AG10803 (cell line): Measurements from ENCODE around the gene FKTN.
A peak's percentile ranks its signal among the peaks of the same experiment; 100 is the strongest.

Experiments used
- DNase-seq: peaks from one replicate; pipeline ENCODE4 v3.0.0; 2010; ENCODE audit warnings: low read depth
- H3K4me3 ChIP-seq: 2 replicates; pipeline ENCODE4 v1.5.1; 2011; ENCODE audit warnings: mild to moderate bottlenecking, low read length, control low read depth
- TF ChIP-seq, protein P1 (sequence below): conservative IDR thresholded peaks from 2 replicates; pipeline ENCODE4 v1.5.1; 2011; ENCODE audit warnings: mild to moderate bottlenecking, low read length, control low read depth, inconsistent platforms

FKTN gene

DNA sequence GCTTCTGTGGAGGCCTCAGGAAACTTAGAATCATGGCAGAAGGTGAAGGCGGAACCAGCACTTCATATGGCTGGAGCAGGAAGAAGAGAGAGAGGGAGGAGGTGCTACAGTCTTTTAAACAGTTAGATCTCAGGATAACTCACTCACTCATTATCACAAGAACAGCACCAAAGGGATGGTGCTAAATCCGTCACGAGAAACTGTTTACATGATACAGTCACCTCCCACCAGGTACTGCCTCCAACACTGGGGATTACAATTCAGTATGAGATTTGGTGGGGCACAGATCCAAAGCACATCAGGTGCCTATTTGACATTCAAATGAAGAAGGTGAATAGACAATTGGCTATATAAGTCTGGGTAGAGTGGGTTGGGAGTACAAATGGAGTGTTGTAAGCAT is 35.2 kb downstream of the FKTN start:
- no peak for DNase-seq
- TF ChIP-seq, protein P1, sequence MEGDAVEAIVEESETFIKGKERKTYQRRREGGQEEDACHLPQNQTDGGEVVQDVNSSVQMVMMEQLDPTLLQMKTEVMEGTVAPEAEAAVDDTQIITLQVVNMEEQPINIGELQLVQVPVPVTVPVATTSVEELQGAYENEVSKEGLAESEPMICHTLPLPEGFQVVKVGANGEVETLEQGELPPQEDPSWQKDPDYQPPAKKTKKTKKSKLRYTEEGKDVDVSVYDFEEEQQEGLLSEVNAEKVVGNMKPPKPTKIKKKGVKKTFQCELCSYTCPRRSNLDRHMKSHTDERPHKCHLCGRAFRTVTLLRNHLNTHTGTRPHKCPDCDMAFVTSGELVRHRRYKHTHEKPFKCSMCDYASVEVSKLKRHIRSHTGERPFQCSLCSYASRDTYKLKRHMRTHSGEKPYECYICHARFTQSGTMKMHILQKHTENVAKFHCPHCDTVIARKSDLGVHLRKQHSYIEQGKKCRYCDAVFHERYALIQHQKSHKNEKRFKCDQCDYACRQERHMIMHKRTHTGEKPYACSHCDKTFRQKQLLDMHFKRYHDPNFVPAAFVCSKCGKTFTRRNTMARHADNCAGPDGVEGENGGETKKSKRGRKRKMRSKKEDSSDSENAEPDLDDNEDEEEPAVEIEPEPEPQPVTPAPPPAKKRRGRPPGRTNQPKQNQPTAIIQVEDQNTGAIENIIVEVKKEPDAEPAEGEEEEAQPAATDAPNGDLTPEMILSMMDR = no peak
- no peak overlapping the region for H3K4me3 ChIP-seq

DNA sequence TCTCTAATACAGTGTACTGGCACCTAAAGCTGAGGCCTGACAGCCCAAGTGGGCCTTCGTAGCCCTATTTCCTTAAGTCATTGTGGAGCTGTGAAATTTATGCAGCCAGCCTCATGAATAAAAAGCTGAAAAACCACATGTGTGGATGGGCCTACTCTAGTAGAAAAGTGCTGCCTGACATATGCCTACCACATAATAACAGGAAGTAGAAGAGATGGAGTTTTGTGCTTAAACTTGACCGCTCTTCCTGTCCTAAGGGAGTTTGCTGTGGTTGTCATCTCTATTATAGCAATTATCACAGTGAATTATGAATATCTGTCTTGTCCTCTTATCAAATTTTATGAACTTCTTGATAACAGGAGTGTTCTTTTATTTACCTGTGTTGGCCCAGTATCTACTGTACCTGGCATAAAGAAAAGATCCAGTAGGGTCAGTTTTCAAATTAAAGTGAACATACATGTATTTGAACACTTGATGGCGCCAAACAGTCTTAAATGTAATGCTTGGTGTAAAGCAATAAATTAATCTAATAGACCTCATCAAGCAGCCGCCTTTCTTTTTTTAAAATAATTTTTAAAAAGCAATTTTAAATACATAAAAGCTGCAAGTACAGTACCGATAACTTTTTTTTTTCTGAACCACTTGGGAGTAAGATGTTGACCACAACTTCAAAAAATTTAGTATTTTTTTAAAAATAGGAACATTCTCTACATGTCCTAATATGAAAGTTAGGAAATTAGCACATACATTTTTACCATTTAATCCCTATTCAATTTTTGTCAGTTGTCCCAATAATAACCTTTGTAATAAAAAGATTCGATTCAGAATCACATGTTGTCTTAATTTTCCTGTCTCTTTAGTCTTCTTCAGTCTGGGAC is 51.0 kb downstream of the FKTN start:
- TF ChIP-seq, protein P1 = peak; percentile 58
- H3K4me3 ChIP-seq = no peak overlapping the region
- peak; percentile 45 for DNase-seq

DNA sequence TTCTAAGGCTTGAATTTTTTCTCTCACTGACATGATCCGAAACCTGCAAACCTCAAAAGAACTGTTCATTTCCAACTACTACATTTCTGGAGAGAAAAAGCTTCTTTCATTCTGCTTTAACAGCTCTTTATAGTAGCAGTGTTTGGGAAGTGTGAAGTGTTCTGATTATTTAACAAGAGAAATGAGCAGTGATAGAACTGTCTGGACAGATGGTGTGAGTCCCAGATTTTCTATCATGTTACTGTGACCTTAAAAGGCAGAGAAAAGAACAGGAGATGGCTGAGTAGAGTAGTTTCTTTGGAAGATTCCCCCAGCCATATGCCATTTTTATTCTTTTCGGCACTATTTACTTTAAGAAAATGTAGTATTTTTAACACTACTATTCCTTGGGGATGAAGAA is 63.1 kb downstream of the FKTN start:
- DNase-seq = no peak
- TF ChIP-seq, protein P1 = no peak
- no peak overlapping the region for H3K4me3 ChIP-seq

DNA sequence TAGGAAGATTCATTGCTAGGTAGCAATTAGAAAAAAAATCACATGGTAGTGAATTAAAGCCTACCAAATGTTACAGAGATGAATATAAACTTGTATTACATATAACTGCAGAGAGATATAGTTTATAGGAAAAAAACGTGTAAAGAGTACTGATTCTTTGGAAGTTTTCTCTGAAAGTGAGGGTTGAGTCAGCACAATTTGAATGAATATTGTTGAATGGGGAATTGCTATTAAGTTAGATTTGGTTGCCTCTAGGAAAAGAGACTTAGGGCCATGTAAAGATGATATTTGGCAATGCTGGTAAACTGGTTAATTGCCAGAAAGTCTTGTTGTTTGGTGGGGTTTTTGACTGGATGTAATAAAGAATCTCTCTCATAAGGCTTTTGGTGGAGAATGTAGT is 67.2 kb downstream of the FKTN start:
- TF ChIP-seq, protein P1 = no peak
- no peak overlapping the region for H3K4me3 ChIP-seq

DNA sequence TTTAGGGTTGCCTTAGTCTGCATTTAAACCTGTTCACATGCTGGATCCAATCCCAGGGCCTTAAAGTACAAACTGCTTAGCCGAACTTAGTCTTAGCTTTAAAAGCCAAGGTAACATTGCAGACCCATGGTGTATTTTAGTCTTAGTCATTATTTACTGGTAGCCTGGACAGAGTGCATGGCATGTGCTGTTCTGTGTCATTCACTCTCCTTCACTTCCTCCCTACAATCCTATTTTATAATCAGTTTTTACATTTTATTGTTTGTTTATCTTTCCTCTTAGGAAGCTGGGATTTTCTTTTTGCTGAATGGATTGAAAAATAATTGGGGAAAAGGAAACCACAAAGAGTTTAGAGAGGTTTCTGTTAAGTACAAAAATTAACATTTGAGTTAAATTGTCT is 74.9 kb downstream of the FKTN start:
- DNase-seq = no peak
- TF ChIP-seq, protein P1 = no peak
- H3K4me3 ChIP-seq = no peak overlapping the region

More for the DNA sequence above, 67.2 kb downstream of the FKTN start:
- no peak for DNase-seq

DNA sequence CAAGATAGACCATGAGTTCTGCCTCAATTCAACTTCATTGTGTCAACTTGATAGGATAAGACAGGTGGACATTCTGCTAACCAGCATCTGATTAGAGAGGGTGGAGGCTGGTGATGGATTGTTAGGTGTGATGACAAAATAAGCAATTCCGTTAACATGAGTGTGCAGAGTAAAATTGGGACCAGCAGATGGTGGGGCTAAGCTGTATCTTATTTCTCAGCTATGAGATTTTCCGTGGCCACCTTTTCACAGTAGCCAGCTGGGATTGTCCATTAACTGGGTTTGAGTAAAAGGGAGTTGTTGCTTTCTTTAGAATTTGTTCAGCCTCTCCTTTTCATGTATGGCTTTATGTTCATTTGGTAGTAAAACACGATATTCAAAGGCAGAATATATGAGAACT is 75.5 kb downstream of the FKTN start:
- no peak for DNase-seq
- H3K4me3 ChIP-seq = no peak overlapping the region
- TF ChIP-seq, protein P1 = no peak

DNA sequence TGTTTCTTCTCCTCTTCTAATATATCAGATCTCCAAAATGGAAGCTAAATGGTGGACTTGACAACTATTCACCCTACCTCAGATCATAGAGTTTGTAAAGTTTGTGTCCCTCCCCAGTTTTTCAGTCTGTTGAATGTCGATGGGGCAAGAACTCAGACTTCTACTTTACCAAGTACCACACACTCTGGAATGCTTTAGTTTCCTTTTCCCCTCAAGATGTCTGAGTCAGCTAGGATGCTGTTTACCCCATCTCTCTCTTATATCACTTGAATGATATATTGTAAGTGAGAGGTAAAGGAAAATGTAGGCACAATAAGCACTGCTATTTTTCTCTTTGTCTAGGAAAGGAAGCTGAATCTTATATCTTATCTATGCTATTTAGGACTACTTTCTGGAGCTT is 78.4 kb downstream of the FKTN start:
- no peak for DNase-seq
- TF ChIP-seq, protein P1 = no peak
- H3K4me3 ChIP-seq = no peak overlapping the region
